H1 (cell line): ENCODE data around the gene CAB39L. TPM values are rescaled to one million over a fixed set of nuclear protein-coding genes. Genes with fewer than 3 reads are reported as not detected.

ENCODE experiments used
- CTCF ChIA-PET: fragments of 300-600 bp; sonication (Branson Sonifier 250); formaldehyde crosslinking; loops from one replicate; lab custom pipeline; 2021; ENCODE audit not compliant: partially characterized antibody; lab: Charles Lee
- POLR2A ChIA-PET: fragments of 300-600 bp; sonication (Branson Sonifier 250); formaldehyde crosslinking; loops from one replicate; lab custom pipeline; 2021; ENCODE audit warnings: inconsistent platforms; ENCODE audit not compliant: partially characterized antibody; lab: Charles Lee
- DNase-seq, 2 experiments: peaks; one replicate each; pipeline versions ENCODE4 v3.0.0 to v3.0.0-alpha.2; 2010 to 2022; ENCODE audit warnings: low spot score in 2 of 2, low read depth in 1 of 2, mixed read lengths in 1 of 2
- FAIRE-seq: peaks from 2 replicates; lab custom pipeline; 2011; peaks lifted over from hg19 to GRCh38; lab: Jason Lieb, UNC
- H2AFZ ChIP-seq: 2 replicates; pipeline ENCODE4 v1.8.1; 2012; ENCODE audit warnings: low read length, inconsistent platforms
- H2AK5ac ChIP-seq: 2 replicates; pipeline ENCODE4 v1.6.1; 2013; ENCODE audit warnings: low read depth, low read length
- H2BK120ac ChIP-seq: replicated peaks from 2 replicates; pipeline ENCODE3; 2013; ENCODE audit warnings: low read depth, low read length, inconsistent platforms
- H2BK12ac ChIP-seq: 2 replicates; pipeline ENCODE4 v1.6.1; 2013; ENCODE audit warnings: low read depth, low read length
- H2BK15ac ChIP-seq: 2 replicates; pipeline ENCODE4 v1.6.1; 2013; ENCODE audit warnings: low read length
- H2BK20ac ChIP-seq: 2 replicates; pipeline ENCODE4 v1.6.1; 2013; ENCODE audit warnings: low read length
- H2BK5ac ChIP-seq: 2 replicates; pipeline ENCODE4 v1.6.1; 2013; ENCODE audit warnings: low read depth, low read length
- H3K14ac ChIP-seq: 2 replicates; pipeline ENCODE4 v1.6.1; 2013; ENCODE audit warnings: inconsistent platforms; ENCODE audit not compliant: insufficient read length
- H3K18ac ChIP-seq: 2 replicates; pipeline ENCODE4 v1.6.1; 2013; ENCODE audit warnings: low read length; ENCODE audit errors: extremely low read depth
- H3K23ac ChIP-seq: 2 replicates; pipeline ENCODE4 v1.6.1; 2013; ENCODE audit warnings: inconsistent platforms; ENCODE audit not compliant: insufficient read length
- H3K23me2 ChIP-seq: 2 replicates; pipeline ENCODE4 v1.6.1; 2013; ENCODE audit warnings: low read depth, low read length
- H3K27ac ChIP-seq: 2 replicates; pipeline ENCODE4 v1.6.1; 2011; ENCODE audit warnings: low read depth, low read length, inconsistent platforms
- H3K27me3 ChIP-seq, 4 experiments: replicated peaks in 1 of 4; 1 replicate in 1 of 4; 2 replicates in 3 of 4; pipeline versions ENCODE4 v1.6.1 to v1.8.1; 2011 to 2013; ENCODE audit warnings: low read length in 3 of 4, mild to moderate bottlenecking in 3 of 4, inconsistent platforms in 2 of 4, mixed read lengths in 2 of 4, moderate library complexity in 1 of 4; ENCODE audit not compliant: control insufficient read depth in 3 of 4, insufficient read depth in 3 of 4; ENCODE audit errors: extremely low read depth in 1 of 4
- H3K36me3 ChIP-seq, 4 experiments: 2 replicates each; pipeline versions ENCODE4 v1.6.1 to v1.8.1; 2011 to 2013; ENCODE audit warnings: mild to moderate bottlenecking in 4 of 4, low read length in 3 of 4, moderate library complexity in 2 of 4, control low read depth in 1 of 4, inconsistent platforms in 1 of 4; ENCODE audit not compliant: insufficient read depth in 4 of 4, control insufficient read depth in 2 of 4
- H3K4ac ChIP-seq: replicated peaks from 2 replicates; pipeline ENCODE3; 2013; ENCODE audit warnings: low read length, low read depth, mixed read lengths, inconsistent platforms; ENCODE audit not compliant: insufficient read length
- H3K4me1 ChIP-seq, 4 experiments: replicated peaks in 1 of 4; 1 replicate in 1 of 4; 2 replicates in 3 of 4; pipeline versions ENCODE4 v1.6.1 to v1.8.1; 2011 to 2013; ENCODE audit warnings: low read length in 3 of 4, inconsistent platforms in 2 of 4, mixed read lengths in 1 of 4; ENCODE audit not compliant: insufficient read depth in 4 of 4, control insufficient read depth in 3 of 4
- H3K4me2 ChIP-seq, 2 experiments: 2 replicates each; pipeline versions ENCODE4 v1.6.1 to v1.8.1; 2011 to 2013; ENCODE audit warnings: low read depth in 2 of 2, low read length in 2 of 2, control low read depth in 1 of 2, inconsistent platforms in 1 of 2, mild to moderate bottlenecking in 1 of 2; ENCODE audit not compliant: insufficient read depth in 1 of 2
- H3K4me3 ChIP-seq, 4 experiments: fragments of 200-600, 300-600 bp in 1 of 4; sonication (generic), shearing (Covaris generic), sonication (Bioruptor Twin) in 1 of 4; 2 replicates each; pipeline versions ENCODE4 v1.5.1 to v1.8.1; 2011 to 2016; ENCODE audit warnings: low read length in 4 of 4, low read depth in 3 of 4, control low read depth in 2 of 4, inconsistent platforms in 2 of 4, mild to moderate bottlenecking in 2 of 4, mixed read lengths in 1 of 4, moderate library complexity in 1 of 4; ENCODE audit not compliant: insufficient read depth in 2 of 4; ENCODE audit errors: extremely low read depth in 1 of 4
- H3K56ac ChIP-seq: replicated peaks from 2 replicates; pipeline ENCODE3; 2013; ENCODE audit warnings: low read depth, mild to moderate bottlenecking, mixed read lengths, low read length, inconsistent platforms; ENCODE audit not compliant: insufficient read length
- H3K79me1 ChIP-seq: 2 replicates; pipeline ENCODE4 v1.6.1; 2013; ENCODE audit warnings: low read depth, low read length, control low read depth
- H3K79me2 ChIP-seq, 2 experiments: 2 replicates each; pipeline versions ENCODE4 v1.6.1 to v1.8.1; 2012 to 2013; ENCODE audit warnings: low read length in 2 of 2, mild to moderate bottlenecking in 2 of 2, inconsistent platforms in 1 of 2; ENCODE audit not compliant: insufficient read depth in 2 of 2, control insufficient read depth in 1 of 2
- H3K9ac ChIP-seq, 4 experiments: replicated peaks in 1 of 4; 1 replicate in 1 of 4; 2 replicates in 3 of 4; pipeline versions ENCODE4 v1.6.1 to v1.8.1; 2011 to 2013; ENCODE audit warnings: low read depth in 3 of 4, low read length in 3 of 4, control low read depth in 2 of 4, mild to moderate bottlenecking in 2 of 4, moderate library complexity in 2 of 4, inconsistent platforms in 1 of 4; ENCODE audit errors: extremely low read depth in 1 of 4
- H3K9me3 ChIP-seq, 2 experiments: 2 replicates each; pipeline versions ENCODE4 v1.6.1 to v1.8.1; 2012 to 2013; ENCODE audit warnings: mild to moderate bottlenecking in 2 of 2, moderate library complexity in 2 of 2, control low read depth in 1 of 2, inconsistent platforms in 1 of 2, low read depth in 1 of 2, low read length in 1 of 2, mixed read lengths in 1 of 2; ENCODE audit not compliant: insufficient read depth in 2 of 2
- H4K20me1 ChIP-seq, 2 experiments: replicated peaks in 1 of 2; 2 replicates each; pipeline versions ENCODE3 to v1.8.1; 2011 to 2013; ENCODE audit warnings: inconsistent platforms in 2 of 2, low read length in 2 of 2, mild to moderate bottlenecking in 1 of 2; ENCODE audit not compliant: insufficient read depth in 2 of 2, control insufficient read depth in 1 of 2
- H4K5ac ChIP-seq: 2 replicates; pipeline ENCODE4 v1.6.1; 2013; ENCODE audit warnings: low read length, low read depth, mixed read lengths, inconsistent platforms; ENCODE audit not compliant: insufficient read length
- H4K8ac ChIP-seq: 2 replicates; pipeline ENCODE4 v1.8.0; 2013; ENCODE audit warnings: mild to moderate bottlenecking, moderate library complexity, low read length, inconsistent platforms; ENCODE audit not compliant: insufficient read depth; ENCODE audit errors: extremely low read depth
- H4K91ac ChIP-seq: replicated peaks from 2 replicates; pipeline ENCODE3; 2013; ENCODE audit warnings: low read length, mixed read lengths, inconsistent platforms; ENCODE audit not compliant: insufficient read length
- ATF2 ChIP-seq: IDR thresholded peaks from 2 replicates; pipeline ENCODE4 v1.6.1; 2012; ENCODE audit warnings: low read length, inconsistent platforms
- CBX5 ChIP-seq: fragments of 300-800, 300-1000 bp; sonication (generic); IDR thresholded peaks from 2 replicates; pipeline ENCODE4 v1.7.1; 2016; ENCODE audit warnings: antibody characterized with exemption, low read length, low read depth
- CEBPB ChIP-seq: IDR thresholded peaks from 2 replicates; pipeline ENCODE4 v1.6.1; 2012; ENCODE audit warnings: low read depth, low read length
- CHD2 ChIP-seq: IDR thresholded peaks from 2 replicates; pipeline ENCODE4 v1.6.1; 2012; ENCODE audit warnings: low read length, improper control_type of control experiment
- CTBP2 ChIP-seq: IDR thresholded peaks from 2 replicates; pipeline ENCODE4 v1.7.0; 2011; ENCODE audit warnings: borderline replicate concordance, mild to moderate bottlenecking, moderate library complexity, mixed read lengths, low read length; ENCODE audit not compliant: insufficient read depth, insufficient read length
- E2F6 ChIP-seq: IDR thresholded peaks from 2 replicates; pipeline ENCODE4 v1.6.1; 2012; ENCODE audit warnings: inconsistent platforms
- JUN ChIP-seq: IDR thresholded peaks from 2 replicates; pipeline ENCODE4 v1.6.1; 2011; ENCODE audit warnings: low read depth, mild to moderate bottlenecking, improper control_type of control experiment, low read length
- KDM1A ChIP-seq: fragments of 200-600, 300-600 bp; sonication (generic); IDR thresholded peaks from 2 replicates; pipeline ENCODE4 v1.7.1; 2016; ENCODE audit warnings: mild to moderate bottlenecking, low read length, borderline replicate concordance
- POU5F1 ChIP-seq: IDR thresholded peaks from 2 replicates; pipeline ENCODE4 v1.6.1; 2011; ENCODE audit warnings: low read depth, mild to moderate bottlenecking, low read length, moderate library complexity
- SIN3A ChIP-seq, 2 experiments: IDR thresholded peaks in 1 of 2; conservative IDR thresholded peaks in 1 of 2; 2 replicates each; pipeline ENCODE4 v1.6.1; 2011 to 2012; ENCODE audit warnings: low read length in 2 of 2, improper control_type of control experiment in 1 of 2, low read depth in 1 of 2, mild to moderate bottlenecking in 1 of 2
- SIX5 ChIP-seq: IDR thresholded peaks from 2 replicates; pipeline ENCODE4 v1.6.1; 2011; ENCODE audit warnings: mild to moderate bottlenecking, low read depth, low read length
- SP4 ChIP-seq: IDR thresholded peaks from 2 replicates; pipeline ENCODE4 v1.6.1; 2012; ENCODE audit warnings: low read length, inconsistent platforms
- SRF ChIP-seq: IDR thresholded peaks from 2 replicates; pipeline ENCODE4 v1.6.1; 2011; ENCODE audit warnings: mild to moderate bottlenecking, low read depth, low read length, moderate library complexity
- WGBS, 2 experiments: shearing (Covaris generic) in 1 of 2; methylation state at CpG; one replicate each; pipeline versions ENCODE4 v1.1.6 to v1.1.7; 2013 to 2015; ENCODE audit warnings: low lambda C conversion rate in 2 of 2, mixed read lengths in 2 of 2, inconsistent platforms in 1 of 2, low coverage in 1 of 2, missing lambda C conversion rate in 1 of 2; ENCODE audit not compliant: insufficient replicate concordance in 2 of 2, insufficient coverage in 1 of 2, insufficient read length in 1 of 2; ENCODE audit errors: extremely low coverage in 1 of 2, missing lambda C conversion rate in 1 of 2; 5-methylcytosine and 5-hydroxymethylcytosine counted together
- polyA plus RNA-seq, 7 experiments: library from polyadenylated mRNA; depleted of rRNA in 3 of 7; stranded (reverse) in 5 of 7; unstranded in 2 of 7; fragments of >200 nt in 5 of 7; fragments of 200-250 nt in 2 of 7; gene quantifications; 1 replicate in 5 of 7; 2 replicates in 1 of 7; 4 replicates in 1 of 7; pipeline versions ENCODE4 v1.2.1 to v1.2.3, GENCODE V29; 2011 to 2013; ENCODE audit warnings: missing spikeins in 2 of 7, mixed read lengths in 2 of 7
- total RNA-seq: library from RNA; stranded (reverse); fragmentation: NEBNext Ultra II Directional; extraction: Animal tissue kit (Norgen Biotek cat#: 25700); gene quantifications from 2 replicates; pipeline ENCODE4 v1.2.1, GENCODE V29; 2021

CAB39L gene
- total and polyA plus RNA-seq, 2 of the 8 experiments (the other 6 are each of a cell fraction or from before 2014, with no cell fraction given), result 2.5 to 4.8 TPM

GRCh38 chr13:49310251-49310650 lies 133.6 kb downstream of the CAB39L start:
- no peak overlapping the region for H2AFZ ChIP-seq
- H3K14ac ChIP-seq, result no peak overlapping the region
- H3K9ac ChIP-seq, result no peak overlapping the region
- no peak overlapping the region for H2AK5ac ChIP-seq
- no peak overlapping the region for H4K91ac ChIP-seq
- FAIRE-seq (no peak), DNase-seq (no peak)
- H3K36me3 ChIP-seq, result no peaks in the 10 kb centered on the region
- ChIA-PET CTCF (no interaction called here), POLR2A (no interaction called here)
- H3K79me2 ChIP-seq, result no peaks in the 10 kb centered on the region
- H3K4ac ChIP-seq, result no peak overlapping the region
- H3K23me2 ChIP-seq, result no peaks in the 10 kb centered on the region
- H3K4me2 ChIP-seq, result no peak overlapping the region
- H3K27me3 ChIP-seq, result no peaks in the 10 kb centered on the region
- H3K27ac ChIP-seq, result no peak overlapping the region; the same call in 1 of the 2 replicates
- H2BK120ac ChIP-seq, result no peak overlapping the region
- WGBS, 2 experiments, result 79% methylated on average over 3 of the region's 3 CpGs; no CpG with 5 or more reads in 1 of the 2 experiments
- no peak overlapping the region for H2BK20ac ChIP-seq
- H2BK15ac ChIP-seq, result no peak overlapping the region
- no peak overlapping the region for H3K23ac ChIP-seq
- peaks cover 0 to 3% (median 1%) of the 10 kb centered on the region in 4 experiments; a peak in 1 of 7 replicates for H3K4me1 ChIP-seq
- no peak overlapping the region; the same call in 1 of the 2 replicates for H2BK12ac ChIP-seq
- H2BK5ac ChIP-seq, result no peak overlapping the region
- no peaks in the 10 kb centered on the region for H3K9me3 ChIP-seq
- no peak overlapping the region for H4K5ac ChIP-seq
- H3K4me3 ChIP-seq, result no peak overlapping the region
- H4K8ac ChIP-seq, result no peak overlapping the region
- H3K56ac ChIP-seq, result no peak overlapping the region
- H3K18ac ChIP-seq, result no peak overlapping the region
- H3K79me1 ChIP-seq, result no peaks in the 10 kb centered on the region
- H4K20me1 ChIP-seq, result no peaks in the 10 kb centered on the region
- TF ChIP-seq CHD2, result no peak
- no peak for TF ChIP-seq SP4
- TF ChIP-seq SIX5, result no peak
- no peak for TF ChIP-seq POU5F1
- TF ChIP-seq E2F6, result no peak
- no peak for TF ChIP-seq SIN3A (conservative IDR thresholded peaks at IDR 0.05 in 1 of 2, IDR thresholded peaks at IDR 0.05 in 1 of 2; ENCODE audit: low read depth in 1 of 2, low read length in 2 of 2)
- no peak for TF ChIP-seq SRF
- TF ChIP-seq CTBP2, result no peak
- TF ChIP-seq ATF2, result no peak
- TF ChIP-seq KDM1A, result no peak
- TF ChIP-seq JUN, result no peak
- TF ChIP-seq CBX5, result no peak
- no peak for TF ChIP-seq CEBPB
